GM12891 (cell line): Measurements from ENCODE around the gene CS.

ENCODE experiments used
- POLR2A ChIP-seq: IDR thresholded peaks from 2 replicates; pipeline ENCODE4 v1.6.1; 2011; ENCODE audit warnings: low read depth, low read length, control low read depth
- POU2F2 ChIP-seq: IDR thresholded peaks from 2 replicates; pipeline ENCODE4 v1.6.1; 2011; ENCODE audit warnings: low read depth, mild to moderate bottlenecking, control low read depth, low read length, moderate library complexity
- TAF1 ChIP-seq: IDR thresholded peaks from 2 replicates; pipeline ENCODE4 v1.6.1; 2011; ENCODE audit warnings: low read depth, low read length, control low read depth

DNA sequence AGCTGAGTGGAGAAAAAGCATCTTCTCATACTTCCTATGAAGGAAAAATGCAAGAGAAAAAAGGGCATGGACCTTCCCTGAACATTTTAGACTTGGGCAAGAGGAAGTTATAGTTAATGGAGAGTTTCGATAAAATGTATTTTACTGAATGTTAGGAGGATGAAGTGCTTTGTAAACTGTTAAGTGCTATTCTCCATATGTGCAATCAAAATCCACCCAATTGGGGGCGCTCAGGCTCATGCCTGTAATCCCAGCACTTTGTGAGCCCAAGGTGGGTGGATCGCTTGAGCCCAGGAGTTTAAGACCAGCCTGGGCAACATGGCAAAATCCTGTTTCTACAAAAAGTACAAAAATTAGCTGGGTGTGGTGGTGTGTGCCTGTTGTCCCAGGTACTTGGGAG, 17.5 kb upstream of the CS start:
- TF ChIP-seq POLR2A (no peak), POU2F2 (no peak), TAF1 (no peak)
